NCI-H2081 (cell line): ENCODE data around the gene OR6Q1.
"Not testable (repeated sequence)": the region's sequence is repeated elsewhere in the genome, so short reads cannot be mapped to it uniquely, and the experiment has no call there.

ENCODE experiments used
- DNase-seq, 2 experiments: peaks; one replicate each; lab custom pipeline; 2025; lab: John Stamatoyannopoulos, UW

Gene OR6Q1

GRCh38 chr11:58030653-58031052 lies at the start of gene OR6Q1:
OR6Q1 (plus strand) TSS chr11:58030953; CDS start chr11:58030953, 0 bp downstream.
- DNase-seq: no peak

DNA sequence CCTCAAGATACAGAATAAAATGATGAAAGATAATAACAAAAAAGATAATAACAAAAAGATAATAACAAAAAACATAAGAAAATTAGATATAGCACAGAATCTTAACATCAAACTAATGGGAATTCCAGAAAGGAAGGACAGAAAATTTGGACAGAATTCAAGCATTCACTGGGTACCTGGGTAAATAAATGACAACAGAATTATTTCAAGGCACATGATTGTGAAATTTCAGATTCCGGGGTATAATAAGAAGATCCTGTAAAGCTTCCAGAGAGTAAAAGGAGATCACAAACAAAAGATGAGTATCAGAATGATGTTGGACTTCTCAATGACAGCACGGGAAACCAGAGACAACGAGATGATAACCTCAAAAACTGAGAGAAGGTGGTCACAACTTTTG lies 49.2 kb upstream of the OR6Q1 start:
- no peak for DNase-seq

- no peak for DNase-seq
Measured at GRCh38 chr11:57982776-57983175, 48.0 kb upstream of the OR6Q1 start.

GRCh38 chr11:57983191-57983590 lies 47.6 kb upstream of the OR6Q1 start:
- no peak for DNase-seq

DNA sequence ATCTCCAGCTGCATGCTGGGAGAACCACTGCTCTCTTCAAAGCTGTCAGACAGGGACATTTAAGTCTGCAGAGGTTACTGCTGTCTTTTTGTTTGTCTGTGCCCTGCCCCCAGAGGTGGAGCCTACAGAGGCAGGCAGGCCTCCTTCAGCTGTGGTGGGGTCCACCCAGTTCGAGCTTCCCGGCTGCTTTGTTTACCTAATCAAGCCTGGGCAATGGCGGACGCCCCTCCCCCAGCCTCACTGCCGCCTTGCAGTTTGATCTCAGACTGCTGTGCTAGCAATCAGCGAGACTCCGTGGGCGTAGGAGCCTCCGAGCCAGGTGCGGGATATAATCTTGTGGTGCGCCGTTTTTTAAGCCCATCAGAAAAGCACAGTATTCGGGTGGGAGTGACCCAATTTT lies 31.2 kb upstream of the OR6Q1 start:
- DNase-seq: not testable (repeated sequence)

DNA sequence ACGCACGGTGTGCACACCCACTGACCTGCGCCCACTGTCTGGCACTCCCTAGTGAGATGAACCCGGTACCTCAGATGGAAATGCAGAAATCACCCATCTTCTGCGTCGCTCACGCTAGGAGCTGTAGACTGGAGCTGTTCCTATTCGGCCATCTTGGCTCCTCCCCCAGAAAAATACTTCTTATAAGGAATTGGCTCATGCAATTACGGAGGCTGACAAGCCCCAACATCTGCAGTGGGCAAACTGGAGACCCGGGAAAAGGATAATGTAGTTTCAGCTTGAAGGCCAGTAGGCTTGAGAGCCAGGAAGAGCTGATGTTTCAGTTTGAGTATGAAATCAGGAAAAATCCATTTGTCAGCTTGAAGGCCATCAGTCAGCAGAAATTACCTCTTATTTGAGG lies 30.7 kb upstream of the OR6Q1 start:
- not testable (repeated sequence) for DNase-seq

DNA sequence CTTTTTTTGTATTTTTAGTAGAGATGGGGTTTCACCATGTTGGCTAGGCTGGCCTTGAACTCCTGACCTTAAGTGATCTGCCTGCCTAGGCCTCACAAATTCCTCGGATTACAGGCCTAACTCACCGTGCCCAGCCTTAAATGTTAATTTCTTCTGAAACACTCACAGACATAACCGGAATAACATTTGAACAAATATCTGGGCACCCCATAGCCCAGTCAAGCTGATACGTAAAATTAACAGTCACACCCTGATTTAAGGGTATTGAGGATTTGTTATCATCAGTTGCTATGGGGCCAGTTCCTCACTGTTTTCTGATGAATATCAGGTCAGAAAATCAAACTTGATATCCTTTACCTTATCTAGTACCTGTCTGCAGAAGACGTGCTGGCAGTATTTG lies 30.1 kb upstream of the OR6Q1 start:
- DNase-seq: no peak

GRCh38 chr11:58003036-58003435 lies 27.7 kb upstream of the OR6Q1 start:
- DNase-seq: no peak

GRCh38 chr11:58003591-58003990 lies 27.2 kb upstream of the OR6Q1 start:
- no peak for DNase-seq

DNA sequence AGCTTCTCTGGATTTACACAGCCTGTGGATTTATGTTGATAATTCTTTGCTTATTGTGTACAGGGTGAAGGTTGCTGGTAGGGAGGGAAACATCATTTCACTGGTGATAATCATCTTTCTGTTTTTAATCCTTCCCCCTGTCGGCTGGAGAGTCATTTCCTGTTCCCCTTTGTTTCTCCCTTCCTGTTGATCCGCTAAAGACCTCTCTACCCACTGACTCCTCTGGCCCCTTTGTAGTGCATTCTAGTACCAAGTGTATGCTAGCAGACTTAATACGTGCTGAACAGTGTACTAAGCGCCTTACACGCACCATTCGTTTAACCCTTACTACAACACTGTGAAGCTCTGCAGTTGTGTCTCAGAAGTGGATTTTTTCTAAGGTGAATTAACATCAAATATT lies 26.1 kb upstream of the OR6Q1 start:
- DNase-seq: no peak

DNA sequence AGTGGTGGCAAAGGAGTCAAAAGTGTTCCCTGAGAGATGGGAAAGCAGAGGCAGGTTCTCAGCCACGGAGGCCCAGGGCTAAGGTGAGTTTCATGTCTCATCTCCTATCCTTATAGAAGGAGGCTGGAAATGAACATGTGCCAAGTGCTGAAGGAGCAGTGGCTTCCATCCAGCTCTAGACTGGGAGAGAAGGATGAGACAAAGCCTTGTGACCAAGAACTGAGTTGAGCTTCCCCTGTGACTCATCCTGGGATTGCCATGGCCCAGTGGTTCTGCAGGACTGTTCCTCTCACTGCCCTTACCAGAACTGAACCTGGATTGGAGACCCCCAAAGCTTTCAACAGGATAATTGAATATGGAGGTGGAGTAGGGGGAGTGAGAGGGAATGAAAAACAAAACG lies 23.8 kb upstream of the OR6Q1 start:
- no peak for DNase-seq

DNA sequence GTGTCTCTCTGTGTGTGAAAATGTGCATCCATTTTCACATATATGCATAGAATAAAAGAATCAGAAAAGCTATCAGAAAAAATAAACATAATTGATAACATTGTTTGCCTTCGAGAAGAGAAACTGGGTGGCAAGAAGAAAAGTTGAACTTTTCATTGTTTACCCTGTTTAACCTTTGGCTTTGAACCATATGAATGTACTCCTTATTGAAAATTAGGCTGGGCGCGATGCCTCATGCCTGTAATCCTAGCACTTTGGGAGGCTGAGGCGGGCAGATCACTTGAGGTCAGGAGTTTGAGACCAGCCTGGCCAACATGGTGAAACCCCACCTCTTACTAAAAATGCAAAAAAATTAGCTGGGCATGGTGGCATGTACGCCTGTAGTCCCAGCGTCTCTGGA lies 19.0 kb upstream of the OR6Q1 start:
- DNase-seq: no peak

GRCh38 chr11:58023435-58023931 lies 7.3 kb upstream of the OR6Q1 start, which contains the start of gene OR9Q1:
OR9Q1 (plus strand) TSS chr11:58023881; CDS start chr11:58179445, 155,564 bp downstream.
- DNase-seq: no peak

DNA sequence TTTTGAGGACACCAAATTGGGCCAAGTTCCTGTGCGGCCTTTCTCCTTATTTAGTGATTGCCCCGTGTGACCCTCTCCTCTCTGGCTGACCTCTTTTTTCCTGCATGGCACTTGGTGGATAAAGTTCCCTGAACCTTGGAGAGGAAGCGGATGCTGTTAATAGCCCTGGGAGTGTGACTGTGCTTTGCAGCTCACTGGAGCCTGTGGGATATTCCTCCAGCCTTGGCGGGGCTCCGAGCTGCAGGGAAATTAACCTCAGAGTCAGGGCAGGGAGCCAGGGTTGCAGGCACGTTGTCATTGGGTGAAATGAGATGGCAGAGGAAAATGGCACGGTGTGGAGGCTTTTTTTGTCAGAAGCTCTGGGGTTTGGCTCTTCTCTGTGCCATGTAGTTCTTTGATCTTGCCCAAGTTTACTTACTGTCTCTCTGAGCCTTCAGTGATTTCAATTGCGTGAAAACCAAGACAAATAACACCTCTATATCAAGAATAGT lies 6.1 kb upstream of the OR6Q1 start:
- DNase-seq: no peak

DNA sequence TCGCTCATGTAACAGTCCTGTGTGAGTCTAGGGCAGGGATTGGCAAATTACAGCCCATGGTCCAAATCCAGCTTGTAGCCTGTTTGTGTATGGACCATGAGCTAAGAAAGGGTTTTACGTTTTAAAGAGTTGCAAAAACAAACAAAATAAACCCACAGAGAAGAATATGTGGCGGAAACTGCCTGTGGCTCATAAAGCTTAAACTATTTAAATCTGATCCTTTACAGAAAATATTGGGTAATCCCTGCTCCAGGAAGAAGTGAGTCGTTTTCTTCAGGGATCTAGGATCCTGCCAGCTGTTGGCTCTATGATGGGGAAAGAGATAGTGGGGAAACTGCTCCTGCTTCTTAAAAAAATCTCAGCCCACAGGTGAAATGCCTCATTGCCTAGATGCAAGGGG lies 3.4 kb upstream of the OR6Q1 start:
- DNase-seq: no peak

- no peak for DNase-seq
Measured at GRCh38 chr11:58028687-58029411, 1.9 kb upstream of the OR6Q1 start.

- no peak for DNase-seq
Measured at GRCh38 chr11:58034471-58034870, 3.7 kb downstream of the OR6Q1 start.

GRCh38 chr11:58039589-58039988 lies 8.8 kb downstream of the OR6Q1 start:
- DNase-seq: no peak

GRCh38 chr11:58043379-58043778 lies 12.6 kb downstream of the OR6Q1 start:
- no peak for DNase-seq

- DNase-seq: no peak
Measured at GRCh38 chr11:58046231-58046630, 15.5 kb downstream of the OR6Q1 start.

DNA sequence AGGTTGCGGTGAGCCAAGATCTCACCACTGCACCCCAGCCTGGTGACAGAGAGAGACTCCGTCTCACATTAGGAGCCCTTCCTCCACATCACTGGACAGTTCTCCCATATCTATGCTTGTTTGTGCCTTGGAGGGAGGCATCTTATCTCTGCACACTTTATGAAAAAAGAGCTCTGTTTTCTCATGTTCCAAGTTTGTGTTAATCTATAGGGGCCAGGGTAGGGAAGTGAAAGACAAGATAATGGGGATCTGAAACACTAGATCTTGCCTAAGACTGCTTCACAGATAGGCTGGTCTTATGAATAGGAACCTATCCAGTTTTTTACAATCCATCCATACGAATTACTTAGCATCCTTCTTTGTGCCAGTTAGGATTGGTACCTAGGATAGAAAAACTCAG lies 17.1 kb downstream of the OR6Q1 start:
- no peak for DNase-seq

DNA sequence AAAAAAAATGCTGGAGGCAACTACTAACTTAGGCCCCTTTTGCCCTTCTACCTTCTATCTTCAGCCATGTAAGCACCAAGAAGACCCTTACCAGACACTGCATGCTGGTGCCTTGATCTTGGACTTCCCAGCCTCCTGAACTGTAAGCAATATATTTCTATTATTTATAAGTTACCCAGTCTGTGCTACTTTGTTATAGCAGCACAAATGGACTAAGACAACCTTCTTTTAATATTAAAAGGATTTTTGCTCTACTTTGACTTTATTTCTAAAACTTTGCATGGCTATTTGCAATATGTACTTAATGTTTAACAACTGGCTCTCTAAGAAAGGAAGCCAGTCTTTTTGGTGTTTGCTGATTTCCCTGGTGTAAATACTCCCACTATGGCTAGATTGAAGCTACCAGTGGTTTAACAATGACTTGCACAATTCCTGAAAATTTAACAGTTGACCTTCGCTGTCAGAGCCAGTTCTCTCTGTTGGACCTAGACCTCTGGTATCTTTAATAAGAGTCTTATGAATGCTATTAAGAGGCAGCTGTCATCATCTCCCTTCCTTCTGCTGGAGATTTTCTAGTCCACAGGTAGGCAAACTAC lies 25.2 kb downstream of the OR6Q1 start:
- no peak for DNase-seq

- DNase-seq: no peak
Measured at GRCh38 chr11:58057481-58057880, 26.7 kb downstream of the OR6Q1 start.
